ENCODE data around the gene CD55.

DNA sequence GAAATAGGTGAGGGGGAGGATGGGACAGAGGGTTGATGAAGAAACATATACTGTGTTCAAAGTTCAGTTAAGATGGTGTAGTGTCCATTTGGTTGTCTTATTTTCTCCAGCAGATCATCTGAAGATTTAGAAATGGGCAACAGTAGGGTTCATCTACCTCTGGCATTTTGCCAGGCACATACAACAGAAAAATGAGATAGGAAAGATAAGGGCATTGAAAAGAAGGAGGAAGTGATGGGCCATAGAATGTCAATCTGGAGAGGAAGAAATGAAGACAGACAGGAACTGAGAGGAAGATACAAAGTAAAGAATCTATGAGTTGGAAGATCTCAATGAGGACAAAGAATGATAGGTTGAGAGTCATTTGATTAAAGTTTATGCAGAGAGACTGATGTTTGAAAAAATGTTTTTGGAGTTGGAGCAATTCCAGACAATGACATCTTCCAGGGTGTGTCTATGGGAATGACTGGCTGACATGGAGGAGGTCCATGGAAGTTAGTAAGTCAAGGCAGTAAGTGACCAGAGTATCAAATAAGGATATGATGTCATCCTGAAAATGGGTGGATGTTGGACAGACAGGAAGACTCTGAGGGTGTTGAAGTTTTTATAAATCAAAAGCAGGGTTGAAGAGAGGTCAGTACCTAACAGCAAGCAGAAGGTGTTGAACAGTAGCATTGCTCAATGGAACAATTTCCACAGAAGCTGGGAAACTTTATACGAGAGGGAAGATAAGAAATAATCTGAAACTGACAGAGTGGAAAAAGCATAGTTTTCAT is 18.7 kb upstream of the CD55 start:
- TF ChIP-seq POLR2A (IDR thresholded peaks at IDR 0.05) (no peak), POLR2AphosphoS5 (IDR thresholded peaks at IDR 0.05; ENCODE audit: insufficient read depth in 1 of 2, low read depth in 1 of 2) (no peak)
- TF ChIP-seq, protein P1, sequence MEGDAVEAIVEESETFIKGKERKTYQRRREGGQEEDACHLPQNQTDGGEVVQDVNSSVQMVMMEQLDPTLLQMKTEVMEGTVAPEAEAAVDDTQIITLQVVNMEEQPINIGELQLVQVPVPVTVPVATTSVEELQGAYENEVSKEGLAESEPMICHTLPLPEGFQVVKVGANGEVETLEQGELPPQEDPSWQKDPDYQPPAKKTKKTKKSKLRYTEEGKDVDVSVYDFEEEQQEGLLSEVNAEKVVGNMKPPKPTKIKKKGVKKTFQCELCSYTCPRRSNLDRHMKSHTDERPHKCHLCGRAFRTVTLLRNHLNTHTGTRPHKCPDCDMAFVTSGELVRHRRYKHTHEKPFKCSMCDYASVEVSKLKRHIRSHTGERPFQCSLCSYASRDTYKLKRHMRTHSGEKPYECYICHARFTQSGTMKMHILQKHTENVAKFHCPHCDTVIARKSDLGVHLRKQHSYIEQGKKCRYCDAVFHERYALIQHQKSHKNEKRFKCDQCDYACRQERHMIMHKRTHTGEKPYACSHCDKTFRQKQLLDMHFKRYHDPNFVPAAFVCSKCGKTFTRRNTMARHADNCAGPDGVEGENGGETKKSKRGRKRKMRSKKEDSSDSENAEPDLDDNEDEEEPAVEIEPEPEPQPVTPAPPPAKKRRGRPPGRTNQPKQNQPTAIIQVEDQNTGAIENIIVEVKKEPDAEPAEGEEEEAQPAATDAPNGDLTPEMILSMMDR (IDR thresholded peaks at IDR 0.05): no peak

All from vagina (tissue), 2 donors.